ENCODE measurements around the gene UBE2R2.
"Not testable (repeated sequence)": the region's sequence is repeated elsewhere in the genome, so short reads cannot be mapped to it uniquely, and the experiment has no call there.

UBE2R2 gene

GRCh38 chr9:33800886-33801285, 16.1 kb upstream of the UBE2R2 start:
- TF ChIP-seq CTCF (conservative IDR thresholded peaks at IDR 0.05; ENCODE audit: control insufficient read depth, insufficient read depth, low read depth, low read length), result no peak
- H3K4me3 ChIP-seq (ENCODE audit: control insufficient read depth, low read depth, low read length), result no peak overlapping the region
- no peak for DNase-seq (ENCODE audit: low read depth)

GRCh38 chr9:33801943-33802500, 14.9 kb upstream of the UBE2R2 start:
- DNase-seq (ENCODE audit: low read depth); H3K4me3 ChIP-seq (ENCODE audit: control insufficient read depth, low read depth, low read length): not testable (repeated sequence)

- not testable (repeated sequence) for DNase-seq (ENCODE audit: low read depth)
These were observed 12.8 kb upstream of the UBE2R2 start for GRCh38 chr9:33804196-33804595.

GRCh38 chr9:33807156-33807555, 9.8 kb upstream of the UBE2R2 start:
- DNase-seq (ENCODE audit: low read depth), result not testable (repeated sequence)

More at GRCh38 chr9:33804196-33804595, 12.8 kb upstream of the UBE2R2 start:
- H3K4me3 ChIP-seq (ENCODE audit: control insufficient read depth, low read depth, low read length), result not testable (repeated sequence)

GRCh38 chr9:33808979-33809322, 8.0 kb upstream of the UBE2R2 start:
- not testable (repeated sequence) for H3K4me3 ChIP-seq (ENCODE audit: control insufficient read depth, low read depth, low read length); DNase-seq (ENCODE audit: low read depth)

More at GRCh38 chr9:33807156-33807555, 9.8 kb upstream of the UBE2R2 start:
- not testable (repeated sequence) for H3K4me3 ChIP-seq (ENCODE audit: control insufficient read depth, low read depth, low read length)

GRCh38 chr9:33809506-33809905, 7.5 kb upstream of the UBE2R2 start:
- no peak for DNase-seq (ENCODE audit: low read depth)
- no peak for TF ChIP-seq CTCF (conservative IDR thresholded peaks at IDR 0.05; ENCODE audit: control insufficient read depth, insufficient read depth, low read depth, low read length)
- H3K4me3 ChIP-seq (ENCODE audit: control insufficient read depth, low read depth, low read length), result no peak overlapping the region

- no peak overlapping the region for H3K4me3 ChIP-seq (ENCODE audit: control insufficient read depth, low read depth, low read length)
- peak; percentile 83 for DNase-seq (ENCODE audit: low read depth)
- TF ChIP-seq CTCF (conservative IDR thresholded peaks at IDR 0.05; ENCODE audit: control insufficient read depth, insufficient read depth, low read depth, low read length), result peak; percentile 68
These were observed 3.0 kb upstream of the UBE2R2 start for GRCh38 chr9:33813712-33814641.

GRCh38 chr9:33815781-33816180, 1.2 kb upstream of the UBE2R2 start:
- no peak for DNase-seq (ENCODE audit: low read depth)
- no peak for TF ChIP-seq CTCF (conservative IDR thresholded peaks at IDR 0.05; ENCODE audit: control insufficient read depth, insufficient read depth, low read depth, low read length)
- no peak overlapping the region for H3K4me3 ChIP-seq (ENCODE audit: control insufficient read depth, low read depth, low read length)
